Measurements from ENCODE around the gene PLCL1.

The PLCL1 gene

DNA sequence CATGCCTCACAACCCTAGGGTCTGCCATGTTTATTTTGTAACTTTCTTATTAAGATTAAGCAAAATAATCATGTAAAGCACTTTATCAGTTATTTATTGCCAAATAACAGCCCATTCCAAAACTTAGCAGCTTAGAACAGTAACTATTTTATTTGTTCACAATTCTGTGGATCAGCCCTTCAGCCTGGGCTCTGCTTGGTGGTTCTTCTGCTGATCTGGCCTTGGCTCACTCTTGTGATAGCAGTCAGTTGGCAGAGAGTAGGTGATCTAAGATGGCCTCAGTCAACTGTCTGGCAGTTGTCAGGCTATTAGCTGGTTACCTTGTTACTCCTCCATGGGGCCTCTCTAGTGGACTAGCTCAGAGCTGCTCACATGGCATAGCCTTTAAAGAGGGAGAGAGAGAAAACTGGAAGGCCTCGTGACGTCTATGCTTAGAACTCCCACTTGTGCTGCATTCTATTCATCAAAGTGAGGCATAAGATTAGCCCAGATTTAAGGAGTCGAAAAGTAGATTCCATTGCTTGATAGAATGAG lies 54.3 kb downstream of the PLCL1 start:
- no peak for DNase-seq

DNA sequence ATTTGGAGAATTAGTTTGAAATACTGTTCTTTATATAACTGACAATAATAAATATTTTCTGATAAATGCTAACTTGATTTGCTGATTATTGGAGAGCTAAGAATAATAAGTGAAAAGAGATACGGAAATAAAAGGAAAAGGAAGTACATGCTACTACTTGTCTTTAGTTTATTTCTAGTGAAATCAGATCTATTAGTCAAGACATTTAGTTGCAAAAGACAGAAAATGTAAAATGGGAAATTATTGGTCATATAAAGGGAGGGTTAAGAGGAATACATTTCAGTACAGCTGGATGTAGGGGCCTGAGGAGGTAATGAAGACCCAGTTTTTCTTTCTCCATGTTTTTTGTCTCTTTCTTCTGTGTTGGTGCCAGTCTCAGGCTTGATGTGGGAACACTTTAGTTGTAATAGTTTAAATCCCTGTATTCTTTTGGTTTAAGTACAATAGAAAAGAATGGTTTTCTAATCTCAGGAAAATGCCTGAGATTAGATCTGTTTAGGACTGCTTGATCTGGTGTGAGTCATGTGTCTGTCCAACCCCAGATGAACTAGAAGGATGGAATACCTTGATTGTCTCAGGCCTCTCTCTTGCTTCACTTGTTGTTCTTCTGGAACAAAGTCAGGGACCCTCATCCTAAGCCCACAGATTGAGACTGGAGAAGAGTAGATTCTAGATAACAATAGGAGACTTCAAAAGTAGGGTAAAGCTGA lies 58.0 kb downstream of the PLCL1 start:
- DNase-seq, result no peak

DNA sequence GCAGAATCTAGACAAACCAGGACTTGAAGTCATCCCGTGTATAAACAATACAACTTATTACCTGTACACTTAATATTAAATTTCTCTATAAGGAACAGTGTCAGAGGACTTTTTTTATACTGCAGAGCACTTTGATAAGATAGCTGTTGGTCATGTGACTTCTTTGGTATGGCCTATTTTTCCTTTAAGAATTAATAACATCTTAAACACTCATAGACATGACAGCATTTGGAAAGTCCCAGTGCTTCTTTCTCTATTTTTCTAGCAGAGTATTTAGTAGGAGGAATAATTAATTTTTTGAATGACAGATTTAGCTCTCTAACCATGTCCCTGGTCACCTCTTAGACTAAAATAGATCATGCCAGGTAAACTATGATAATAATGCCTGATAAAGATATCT lies 59.4 kb downstream of the PLCL1 start:
- DNase-seq, result no peak

DNA sequence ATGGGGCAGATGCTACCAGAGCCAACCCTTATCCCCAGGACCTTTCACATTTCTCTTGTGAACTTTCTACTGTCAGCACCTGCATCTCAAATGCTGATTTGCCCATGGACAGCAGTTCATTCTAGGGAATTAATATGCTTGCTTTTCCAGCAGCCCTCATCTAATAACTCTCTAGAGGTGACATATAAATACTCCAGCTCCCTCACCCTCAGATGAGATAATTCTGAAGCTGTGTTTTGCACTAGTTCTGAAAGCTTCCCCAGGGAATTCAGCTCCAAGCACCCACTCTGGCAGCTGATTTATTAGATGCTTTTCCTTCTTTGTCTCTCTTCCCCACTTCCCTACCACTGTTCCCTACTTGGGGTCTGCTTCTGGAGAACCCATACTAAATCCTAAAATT lies 62.1 kb downstream of the PLCL1 start:
- no peak for DNase-seq

DNA sequence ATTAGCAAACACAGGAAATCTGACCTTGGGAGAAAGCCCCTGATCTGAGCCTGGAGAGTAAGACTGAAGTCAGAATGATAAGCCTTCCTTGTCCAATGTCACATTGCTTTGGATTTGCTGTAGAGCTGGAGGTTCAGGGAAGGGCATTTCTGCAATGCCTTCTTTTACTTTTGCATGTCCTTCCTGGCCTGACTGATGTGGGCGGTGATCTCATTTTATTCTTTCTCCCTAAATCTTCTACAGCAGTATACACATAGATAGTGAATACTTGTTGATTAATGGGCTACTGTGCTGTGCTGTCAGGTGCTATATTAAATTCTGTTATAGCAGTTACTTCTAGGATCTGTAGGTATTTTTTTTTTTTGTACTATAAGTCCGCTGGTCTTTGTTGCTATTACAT lies 62.6 kb downstream of the PLCL1 start:
- no peak for DNase-seq

DNA sequence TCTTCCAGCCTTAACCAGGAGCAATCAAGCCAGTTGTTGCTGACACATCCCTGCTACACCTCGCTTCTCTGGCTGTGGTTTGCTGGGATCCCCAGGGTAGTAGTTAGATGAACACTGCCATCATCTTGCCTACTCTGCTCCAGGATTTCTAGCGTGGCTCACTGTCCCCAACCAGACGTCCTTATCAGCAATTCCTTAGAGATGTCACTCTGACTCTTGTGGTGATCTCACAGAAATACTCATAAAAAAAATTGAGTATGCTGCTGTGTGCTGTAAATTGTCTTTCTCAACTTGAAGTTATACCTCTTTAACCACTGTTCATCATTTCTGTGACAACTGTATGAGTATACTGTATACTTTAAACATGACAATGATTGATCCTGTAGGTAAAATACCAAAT lies 63.2 kb downstream of the PLCL1 start:
- DNase-seq, result no peak

DNA sequence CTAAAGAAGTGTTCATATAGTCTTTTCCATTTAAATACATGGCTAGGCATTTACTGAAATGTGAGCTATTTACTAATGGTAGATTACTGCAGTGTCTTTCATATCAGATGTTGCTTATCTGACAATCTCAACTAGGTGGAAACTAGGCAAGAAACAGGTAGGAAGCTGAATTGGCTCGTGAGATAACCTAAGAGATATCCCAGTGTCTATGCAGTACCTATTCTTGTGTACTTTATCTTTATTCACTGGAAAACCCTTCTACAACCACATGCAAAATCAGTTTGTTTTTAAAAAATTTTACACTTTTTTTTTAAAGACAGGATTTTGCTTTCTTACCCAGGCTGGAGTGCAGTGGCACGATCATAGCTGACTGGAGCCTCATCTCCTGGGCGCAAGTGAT lies 63.8 kb downstream of the PLCL1 start:
- DNase-seq, result peak in 1 of 2 donors; percentile 14

DNA sequence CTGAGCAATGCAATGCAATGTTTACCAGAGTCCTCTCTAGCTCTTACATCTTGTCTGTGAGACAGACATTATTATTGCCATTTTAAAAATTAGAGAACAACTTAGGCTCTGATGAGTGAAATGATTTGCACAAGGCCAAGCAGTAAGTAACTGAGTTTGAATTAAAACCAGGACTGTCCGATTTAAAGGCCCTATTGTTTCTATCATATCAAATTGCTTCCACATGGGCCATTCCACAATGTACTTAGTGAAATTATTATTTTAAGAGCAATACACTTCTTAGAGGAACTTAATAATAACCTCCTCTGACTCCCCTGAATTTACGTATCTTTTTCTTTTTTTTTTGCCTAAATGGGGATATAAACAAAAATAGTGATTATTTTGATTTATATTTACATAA lies 64.6 kb downstream of the PLCL1 start:
- no peak for DNase-seq

DNA sequence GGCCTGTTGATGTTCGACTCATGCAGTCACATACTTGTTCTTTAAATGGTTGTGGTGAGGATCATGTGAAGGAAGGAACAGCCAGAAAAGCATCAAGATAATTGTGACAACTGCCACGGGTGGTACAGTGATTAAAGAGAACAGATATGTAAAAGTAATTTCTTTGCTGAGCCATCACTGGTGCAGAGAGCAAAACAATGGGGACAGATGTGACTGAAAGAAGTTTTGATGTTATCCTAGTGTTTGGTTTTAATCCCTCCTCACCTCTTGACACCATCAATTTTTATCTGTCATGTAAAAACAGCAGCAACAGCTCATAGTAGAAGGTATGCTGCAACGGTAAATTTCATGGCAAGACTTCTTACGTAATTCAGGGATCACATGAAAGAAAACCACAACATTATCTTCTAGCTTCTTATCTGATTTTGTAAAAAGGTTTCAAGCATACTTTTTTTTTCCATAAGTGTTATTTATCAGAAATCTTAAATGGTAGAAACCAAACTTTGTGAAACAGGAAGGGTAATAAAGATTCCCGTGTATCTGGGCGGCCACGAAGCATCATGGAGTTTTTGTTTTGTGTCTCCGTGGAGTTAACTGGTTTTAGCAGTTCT lies 65.2 kb downstream of the PLCL1 start:
- peak; percentile 45 to 65 for DNase-seq

DNA sequence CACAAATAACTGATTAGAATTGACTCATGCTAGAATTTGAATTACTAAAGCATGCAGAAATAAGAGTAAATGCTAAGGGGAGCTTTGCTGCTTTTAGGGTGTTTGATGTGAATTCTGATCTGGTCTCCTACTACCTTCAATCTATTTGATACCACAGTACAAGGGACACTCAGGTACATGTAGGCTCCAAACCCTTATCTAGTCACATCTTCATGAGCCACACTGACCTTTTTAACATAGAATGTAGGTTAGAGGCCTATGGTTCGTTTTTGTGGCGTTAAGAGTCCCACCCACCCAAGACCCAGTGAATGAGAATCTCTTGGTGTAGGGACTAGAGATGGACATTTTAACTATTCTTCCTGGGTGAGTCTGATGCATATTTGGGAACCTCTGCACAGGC lies 65.7 kb downstream of the PLCL1 start:
- no peak for DNase-seq

DNA sequence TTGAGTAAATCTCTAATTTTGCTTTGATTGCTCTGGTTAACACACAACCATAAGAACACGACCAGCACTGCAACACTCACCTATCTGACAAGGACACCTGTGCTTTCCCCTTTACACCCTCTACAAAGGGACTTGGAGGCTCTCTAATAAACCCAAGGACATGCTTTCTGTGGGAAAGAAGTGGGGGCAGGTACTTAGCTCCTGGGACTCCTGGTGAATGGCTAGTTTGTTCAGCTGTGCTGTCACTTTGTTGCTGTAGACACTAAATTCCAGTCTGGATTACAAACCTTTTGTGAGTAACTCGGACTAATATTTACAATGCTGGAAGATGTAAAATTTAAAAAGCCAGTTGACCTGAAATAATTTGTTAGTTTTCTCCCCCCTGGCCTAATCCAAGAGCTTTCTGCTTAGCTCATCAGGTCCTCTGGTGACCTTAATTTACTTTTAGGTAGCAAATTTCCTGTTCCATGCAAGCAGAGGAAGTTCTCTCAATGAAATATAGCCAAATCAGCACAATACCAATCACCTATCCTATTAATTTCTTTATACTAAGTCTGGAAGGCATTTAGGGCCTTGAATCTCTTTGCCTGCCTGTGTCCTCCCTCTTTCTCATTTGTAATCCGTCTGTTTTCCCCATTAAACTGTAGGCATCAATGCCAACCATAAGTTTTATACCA lies 67.5 kb downstream of the PLCL1 start:
- DNase-seq, result no peak

DNA sequence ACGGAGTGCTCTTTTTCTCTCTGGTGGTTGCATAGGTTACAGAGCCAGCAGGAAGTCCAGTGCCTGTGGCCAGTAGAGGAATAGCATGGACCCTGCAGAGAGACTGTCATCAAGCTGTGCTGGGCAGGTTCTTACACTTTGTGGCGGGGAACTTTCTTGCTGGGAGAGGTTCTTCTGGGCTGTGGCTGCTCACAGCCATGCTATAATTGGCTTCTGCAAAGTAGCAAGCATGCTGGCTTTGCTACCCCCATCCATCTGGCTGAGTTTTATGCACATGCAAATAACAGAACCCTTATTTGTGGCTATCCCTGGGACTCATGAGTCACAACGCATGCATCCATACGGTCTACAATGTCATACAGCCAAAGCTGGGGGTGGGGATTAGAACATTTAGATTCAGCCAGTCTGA lies 68.9 kb downstream of the PLCL1 start:
- no peak for DNase-seq

DNA sequence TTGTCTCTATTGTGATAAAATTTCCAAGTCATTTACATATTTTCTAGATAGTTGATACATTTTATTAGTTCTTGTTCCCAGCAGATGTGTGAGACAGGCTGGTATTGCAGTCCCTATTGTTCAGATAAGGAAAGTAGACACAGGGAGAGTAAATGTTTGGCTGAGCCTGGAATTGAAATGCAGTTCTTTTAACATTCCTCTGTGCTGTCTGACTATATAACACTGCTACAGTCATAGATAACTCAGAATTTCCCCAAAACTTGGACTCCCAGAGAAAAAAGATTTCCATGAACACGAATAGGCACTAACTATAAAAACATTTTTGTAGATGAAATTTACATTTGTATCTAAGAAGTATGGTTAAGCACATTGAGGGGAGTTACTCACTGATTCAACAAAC lies 71.4 kb downstream of the PLCL1 start:
- DNase-seq, result no peak

DNA sequence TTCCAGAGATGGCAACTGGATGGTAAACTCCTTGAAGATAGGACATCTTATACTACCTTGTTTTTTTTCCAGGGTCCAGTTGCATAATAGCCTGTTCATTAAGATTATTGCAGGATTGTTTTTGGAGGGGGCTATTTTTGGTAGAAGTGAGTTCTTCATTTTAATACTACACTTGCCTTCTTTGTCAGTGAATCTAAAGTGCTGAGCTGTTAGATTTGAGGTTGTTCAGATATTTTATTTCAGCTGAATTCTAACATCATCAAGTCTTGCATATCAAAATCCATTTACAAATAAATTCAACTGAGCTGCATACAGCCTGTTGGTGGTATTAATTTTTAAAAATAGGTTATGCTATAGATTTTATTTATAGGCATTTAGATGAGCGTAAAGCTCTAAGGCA lies 72.1 kb downstream of the PLCL1 start:
- DNase-seq, result no peak

DNA sequence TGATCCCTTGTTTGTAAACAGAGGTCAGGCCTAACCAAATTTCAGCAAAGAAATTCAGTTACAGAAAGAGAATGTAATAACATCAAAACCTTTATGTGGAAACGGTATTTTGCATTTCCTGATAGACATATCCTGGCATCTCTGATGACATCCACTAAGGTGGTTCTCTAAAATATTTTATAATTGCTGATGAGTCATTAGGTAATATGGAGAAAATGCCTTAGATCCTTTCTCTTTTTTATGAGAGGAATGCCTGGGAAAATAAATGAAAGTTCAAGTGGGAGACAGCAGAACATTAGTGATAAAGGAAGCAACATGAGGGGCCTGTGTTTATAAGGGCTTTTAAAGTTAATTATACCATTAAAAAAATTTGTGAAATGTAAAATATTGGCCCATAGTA lies 72.6 kb downstream of the PLCL1 start:
- no peak for DNase-seq

DNA sequence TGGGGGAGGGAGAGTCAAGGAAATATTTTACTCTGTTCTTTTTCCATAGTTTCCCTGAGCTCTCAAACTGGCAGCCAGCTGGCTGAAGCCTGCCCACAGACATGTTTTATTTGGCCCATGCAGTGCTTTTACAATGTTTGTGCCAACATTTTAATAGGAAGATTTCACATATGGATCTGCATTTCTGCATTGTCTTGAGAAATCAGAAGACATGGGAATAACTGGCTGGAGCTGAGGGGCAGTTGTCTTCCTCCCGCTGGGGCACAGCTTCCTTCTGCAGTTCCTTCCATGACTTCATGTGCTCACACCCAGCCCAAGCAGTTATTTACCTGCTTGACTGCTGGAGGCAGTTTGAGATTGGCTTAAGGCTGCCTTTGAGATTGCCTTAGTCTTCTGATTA lies 74.4 kb downstream of the PLCL1 start:
- no peak for DNase-seq

DNA sequence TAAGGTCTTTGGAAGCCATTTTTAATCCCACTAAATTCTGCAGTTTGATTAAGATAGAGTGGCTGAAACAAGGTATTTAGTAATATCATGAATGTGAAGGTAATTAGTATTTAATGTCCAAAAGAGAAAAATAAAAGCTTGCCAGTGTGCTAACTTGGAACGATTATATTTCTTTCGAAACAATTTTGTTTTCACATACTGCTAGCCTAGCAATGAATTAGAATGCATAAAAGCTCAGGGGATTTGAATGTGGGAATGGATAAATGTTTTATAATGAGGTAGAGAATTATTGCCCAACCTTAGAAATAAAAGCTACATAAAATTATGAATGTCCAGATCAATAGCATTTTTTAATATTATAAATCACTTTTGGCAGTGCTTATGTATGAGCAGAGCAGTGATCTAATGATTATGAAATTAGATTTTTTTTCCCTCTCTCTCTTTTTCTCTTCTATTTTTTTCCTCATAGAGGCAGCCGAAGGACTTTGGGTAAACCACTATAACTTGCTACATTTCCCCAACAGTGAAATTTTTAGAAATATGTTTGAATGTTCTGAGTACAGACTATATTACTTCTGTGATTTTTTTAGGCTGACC lies 75.5 kb downstream of the PLCL1 start:
- no peak for DNase-seq

DNA sequence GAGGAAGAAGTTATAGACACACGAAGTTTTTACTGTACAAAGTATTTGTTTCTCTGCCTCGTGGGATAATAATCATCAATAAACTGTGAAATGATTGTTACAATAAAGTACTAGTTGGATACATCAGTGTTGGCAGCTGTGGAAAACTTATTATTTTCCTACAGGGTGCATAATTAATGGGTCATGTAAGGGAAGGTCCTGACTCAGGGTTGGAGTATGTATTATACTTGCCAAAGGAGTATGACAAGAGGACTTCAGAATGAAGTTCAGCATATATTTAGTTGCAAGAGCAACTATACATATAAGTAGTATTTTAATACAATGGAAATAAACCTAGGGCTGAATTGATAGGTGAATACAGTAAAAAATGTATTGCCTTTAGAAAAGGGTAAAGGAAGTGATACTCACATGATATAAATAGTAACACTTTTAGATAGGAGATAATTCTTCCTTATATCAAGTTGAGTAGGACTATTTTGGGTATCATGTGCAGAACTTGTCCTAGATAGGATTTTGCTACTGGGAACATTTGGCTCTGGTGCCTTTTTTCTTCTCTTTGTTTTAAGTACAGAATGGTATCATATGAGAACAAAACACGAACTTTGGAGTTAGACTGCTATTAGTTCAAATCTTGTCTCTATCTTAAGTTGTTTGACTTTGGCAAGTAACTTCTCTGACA lies 79.1 kb downstream of the PLCL1 start:
- no peak for DNase-seq

DNA sequence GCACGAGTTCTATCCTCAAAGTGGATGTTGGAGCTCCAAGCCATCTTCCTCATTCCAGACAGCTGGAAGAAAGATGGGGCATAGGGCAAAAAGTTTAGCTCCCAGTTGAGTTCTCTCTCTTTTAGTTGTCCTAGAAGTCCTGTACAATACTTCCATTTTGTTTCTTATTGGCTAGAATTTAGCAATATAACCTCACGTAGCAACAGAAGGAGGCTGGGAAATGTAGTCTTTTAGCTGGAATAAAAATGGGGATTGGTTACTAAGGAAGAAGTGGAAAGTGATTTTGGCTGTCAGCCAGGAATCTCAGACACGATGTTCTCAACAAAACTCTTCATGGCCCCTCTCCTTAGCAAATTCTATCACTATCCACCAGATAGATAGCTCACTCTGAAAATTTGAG lies 79.9 kb downstream of the PLCL1 start:
- DNase-seq, result no peak

DNA sequence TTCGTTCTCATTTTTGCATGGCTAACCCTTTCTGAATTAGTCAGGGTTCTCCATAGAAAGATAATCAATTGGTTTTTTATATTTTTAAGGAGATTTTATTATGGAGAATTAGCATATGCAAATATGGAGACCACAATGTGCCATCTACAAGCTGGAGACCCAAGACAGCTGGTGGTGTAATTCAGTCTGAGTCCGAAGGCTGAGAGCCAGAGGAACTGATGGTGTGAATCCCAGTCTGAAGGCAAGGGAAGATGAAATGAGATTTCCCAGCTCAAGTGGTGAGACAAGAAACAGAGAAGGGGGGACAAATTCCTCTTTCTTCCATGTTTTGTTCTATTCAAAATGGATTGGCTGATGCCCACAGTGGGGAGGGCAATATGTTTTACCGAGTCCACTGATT lies 80.7 kb downstream of the PLCL1 start:
- no peak for DNase-seq

DNA sequence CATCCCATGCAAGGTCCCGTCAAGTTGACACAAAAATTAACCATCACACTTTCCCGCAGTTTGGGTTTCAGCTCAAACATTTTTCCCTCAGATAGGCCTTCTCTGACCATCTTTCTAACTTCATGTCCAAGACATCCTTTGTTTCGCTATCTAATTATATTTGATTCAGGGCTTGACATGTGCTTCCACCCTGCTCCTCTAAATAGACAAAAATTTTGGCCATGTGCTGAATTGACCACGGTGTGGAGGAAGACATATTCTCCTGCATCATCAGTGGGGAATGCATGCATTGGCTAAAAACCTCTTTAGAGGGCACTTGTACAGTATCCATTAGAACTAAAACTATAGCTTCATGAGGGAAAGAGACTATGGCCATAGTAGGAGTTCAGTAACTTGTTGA lies 81.2 kb downstream of the PLCL1 start:
- no peak for DNase-seq

DNA sequence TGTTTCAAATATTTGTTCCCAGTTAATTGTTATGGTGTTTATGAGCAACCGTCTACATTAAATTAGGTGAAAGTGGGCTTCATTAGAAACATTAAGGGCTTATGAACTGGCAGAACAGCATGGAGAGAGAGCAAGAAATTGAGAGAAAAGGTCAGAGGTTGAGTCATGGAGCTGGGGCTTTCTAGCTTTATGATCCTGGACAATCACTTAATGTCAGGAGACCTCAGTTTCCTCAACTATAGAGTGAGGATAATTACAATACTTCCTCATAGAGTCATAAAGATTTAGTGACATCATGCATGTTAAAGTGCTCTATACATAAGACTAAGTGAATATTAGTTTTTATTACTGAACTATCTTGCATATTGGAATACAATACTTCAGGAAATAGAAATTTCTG lies 83.9 kb downstream of the PLCL1 start:
- no peak for DNase-seq

DNA sequence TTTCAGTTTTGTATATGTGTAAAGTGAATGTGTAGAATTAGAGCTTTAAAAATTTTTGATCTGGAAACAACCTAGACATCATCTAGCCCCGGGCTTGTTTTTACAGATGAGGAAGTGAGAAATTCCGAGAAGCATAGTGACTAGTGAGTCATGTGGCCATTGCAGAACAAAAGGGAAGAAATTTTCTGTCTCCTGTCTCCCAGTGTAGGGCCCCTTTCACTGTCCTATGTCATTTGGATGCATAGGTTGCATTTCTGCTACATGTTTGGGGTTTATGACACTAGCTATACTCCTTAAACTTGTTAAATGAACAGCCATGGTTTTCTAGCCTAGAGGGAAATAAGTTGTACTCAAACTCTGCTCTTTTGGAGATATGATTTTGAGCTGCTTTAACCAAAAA lies 84.6 kb downstream of the PLCL1 start:
- peak; percentile 68 to 72 for DNase-seq

Measured in CD4-positive, alpha-beta T cell treated with Interferon alpha-2 for 1 hour (primary cell).